Naive thymus-derived CD4-positive, alpha-beta T cell (primary cell): ENCODE measurements around the gene SUB1. TPM values are rescaled to one million over a fixed set of nuclear protein-coding genes. Genes with fewer than 3 reads are reported as not detected.

ENCODE experiments used
- ATAC-seq: fragments of 150-1000 bp; cut with Tn5 transposase; 2 replicates; pipeline ENCODE4 v1.10.0; 2021; ENCODE audit warnings: mild to moderate bottlenecking, moderate library complexity
- CTCF ChIA-PET: fragments of 350-600 bp; sonication (Branson Sonifier 250); formaldehyde crosslinking; loops from one replicate; lab custom pipeline; 2021; ENCODE audit warnings: antibody characterized with exemption; lab: Charles Lee
- POLR2A ChIA-PET: fragments of 350-600 bp; sonication (Branson Sonifier 250); formaldehyde crosslinking; loops from one replicate; lab custom pipeline; 2021; ENCODE audit warnings: antibody characterized with exemption, inconsistent platforms; lab: Charles Lee
- DNase-seq, 9 donors: peaks; one replicate each; pipeline versions ENCODE4 v3.0.0 to v3.0.0-alpha.2; 2020 to 2022; ENCODE audit warnings: mixed read lengths in 1 of 9
- H3K27ac ChIP-seq: one replicate; pipeline ENCODE4 v1.7.0; 2013; ENCODE audit warnings: mild to moderate bottlenecking, low read depth, low read length, moderate library complexity
- H3K27me3 ChIP-seq, 2 donors: one replicate each; pipeline ENCODE4 v1.7.0; 2013; ENCODE audit warnings: low read length in 2 of 2, mild to moderate bottlenecking in 2 of 2, moderate library complexity in 2 of 2; ENCODE audit not compliant: control insufficient read depth in 2 of 2, insufficient read depth in 2 of 2
- H3K36me3 ChIP-seq, 3 experiments: 1 replicate in 2 of 3; 2 replicates in 1 of 3; pipeline ENCODE4 v1.7.0; 2013; ENCODE audit warnings: low read length in 3 of 3, mild to moderate bottlenecking in 3 of 3, moderate library complexity in 1 of 3; ENCODE audit not compliant: insufficient read depth in 3 of 3, control insufficient read depth in 2 of 3
- H3K4me1 ChIP-seq, 2 donors: one replicate each; pipeline ENCODE4 v1.7.0; 2013; ENCODE audit warnings: low read length in 2 of 2, mild to moderate bottlenecking in 2 of 2, moderate library complexity in 1 of 2; ENCODE audit not compliant: control insufficient read depth in 2 of 2, insufficient read depth in 2 of 2
- H3K4me3 ChIP-seq: 2 replicates; pipeline ENCODE4 v1.7.0; 2013; ENCODE audit warnings: mild to moderate bottlenecking, low read length
- H3K9me3 ChIP-seq, 3 experiments: 1 replicate in 2 of 3; 2 replicates in 1 of 3; pipeline ENCODE4 v1.7.0; 2013; ENCODE audit warnings: low read length in 3 of 3; ENCODE audit not compliant: control insufficient read depth in 2 of 3
- H3K27ac Mint-ChIP-seq, 9 donors: one replicate each; pipeline ENCODE4 v1.8.0; 2020 to 2022; ENCODE audit warnings: mixed read lengths in 9 of 9, mild to moderate bottlenecking in 8 of 9, moderate library complexity in 5 of 9, inconsistent platforms in 2 of 9
- H3K27me3 Mint-ChIP-seq, 5 donors: one replicate each; pipeline ENCODE4 v1.8.0; 2021 to 2022; ENCODE audit warnings: mixed read lengths in 5 of 5, mild to moderate bottlenecking in 1 of 5
- H3K36me3 Mint-ChIP-seq, 5 donors: one replicate each; pipeline ENCODE4 v1.8.0; 2020 to 2022; ENCODE audit warnings: mixed read lengths in 5 of 5, mild to moderate bottlenecking in 3 of 5, inconsistent platforms in 1 of 5
- H3K4me1 Mint-ChIP-seq, 7 donors: one replicate each; pipeline ENCODE4 v1.8.0; 2020 to 2022; ENCODE audit warnings: mixed read lengths in 7 of 7, mild to moderate bottlenecking in 3 of 7, inconsistent platforms in 1 of 7
- H3K4me3 Mint-ChIP-seq, 10 donors: one replicate each; pipeline ENCODE4 v1.8.0; 2020 to 2022; ENCODE audit warnings: mild to moderate bottlenecking in 10 of 10, mixed read lengths in 10 of 10, moderate library complexity in 6 of 10, inconsistent platforms in 2 of 10
- H3K9me3 Mint-ChIP-seq, 11 donors: one replicate each; pipeline ENCODE4 v1.8.0; 2020 to 2022; ENCODE audit warnings: mixed read lengths in 11 of 11, mild to moderate bottlenecking in 4 of 11, inconsistent platforms in 1 of 11, moderate library complexity in 1 of 11
- intact Hi-C, 2 donors: fragments of 100-400 bp; cut with micrococcal nuclease; formaldehyde crosslinking; loops; one replicate each; pipeline ENCODE4 v1.15.1; 2023
- polyA plus RNA-seq, 2 donors: library from polyadenylated mRNA; unstranded; fragments of 300-500 nt; fragmentation: Illumina TruSeq; gene quantifications; one replicate each; pipeline ENCODE4 v1.2.3, GENCODE V29; 2021
- total RNA-seq, 6 experiments: library from RNA in 5 of 6; stranded (reverse) in 5 of 6; gene quantifications; 1 replicate in 5 of 6; 2 replicates in 1 of 6; pipeline ENCODE4 v1.2.3 and lab custom pipeline; 2021 to 2026

The SUB1 gene
- total and polyA plus RNA-seq, 7 experiments from 2014 or later, result 187 to 571 (median 304) TPM

DNA sequence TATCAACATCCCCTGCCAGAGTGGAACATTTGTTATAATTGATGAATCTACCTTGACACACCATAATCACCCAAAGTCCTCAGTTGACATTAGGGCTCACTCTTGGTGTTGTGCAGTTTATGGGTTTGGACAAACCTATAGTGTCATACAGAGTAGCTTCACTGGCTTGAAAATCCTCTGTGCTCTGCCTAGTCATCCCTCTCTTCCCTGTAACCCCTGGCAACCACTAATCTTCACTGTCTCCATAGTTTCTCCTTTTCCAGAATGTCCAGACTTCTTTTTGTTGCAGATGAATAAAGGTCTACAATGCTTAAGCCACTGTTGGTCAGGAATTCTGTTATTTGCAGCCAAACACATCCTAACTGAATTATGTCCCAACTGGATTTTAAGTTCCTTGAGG lies 22.5 kb upstream of the SUB1 start:
- Mint-ChIP-seq H3K4me3 (no peak overlapping the region), H3K4me1 (peaks cover 0 to 25% (median 5%) of the 10 kb centered on the region in 7 donors), H3K27ac (no peak overlapping the region), H3K36me3 (peaks cover 0 to 41% (median 23%) of the 10 kb centered on the region in 5 donors), H3K9me3 (peaks cover 0 to 7% (median 0%) of the 10 kb centered on the region in 11 donors), H3K27me3 (no peaks in the 10 kb centered on the region)
- H3K4me3 ChIP-seq, result no peak overlapping the region
- ATAC-seq (no peak), DNase-seq (no peak)
- no peaks in the 10 kb centered on the region for H3K27me3 ChIP-seq
- POLR2A ChIA-PET, result no interaction called here
- intact Hi-C loops, result no loop called here
- H3K4me1 ChIP-seq, result peaks cover 0 to 4% of the 10 kb centered on the region in 2 donors
- no peaks in the 10 kb centered on the region for H3K36me3 ChIP-seq
- no peak overlapping the region for H3K27ac ChIP-seq
- no peaks in the 10 kb centered on the region for H3K9me3 ChIP-seq
- CTCF ChIA-PET, result no interaction called here

DNA sequence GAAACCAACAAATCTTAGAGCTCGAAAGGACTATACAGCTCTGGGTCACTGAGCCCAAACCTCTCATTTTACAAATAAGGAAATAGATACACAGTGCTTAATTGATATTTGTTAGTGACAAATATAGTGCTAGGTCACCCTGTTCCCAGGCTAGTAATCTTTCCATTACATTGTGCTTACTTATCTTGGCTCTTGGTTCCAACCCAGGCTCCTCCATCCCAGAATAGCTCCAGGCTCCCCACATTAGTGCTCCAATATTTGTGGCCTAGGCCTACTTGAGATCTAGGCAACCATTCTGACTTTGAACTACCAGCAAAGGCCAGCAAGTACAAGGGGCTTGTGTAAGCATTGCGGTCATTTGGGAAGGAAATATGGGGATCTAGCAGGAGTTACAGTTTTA lies 21.7 kb upstream of the SUB1 start:
- no peak overlapping the region for H3K27ac ChIP-seq
- ATAC-seq, result no peak

GRCh38 chr5:32565145-32565544 lies 20.2 kb upstream of the SUB1 start:
- ATAC-seq, result no peak
- H3K4me3 Mint-ChIP-seq, result no peak overlapping the region
- Histone ChIP-seq H3K27ac (no peak overlapping the region), H3K4me1 (peaks cover 0 to 4% of the 10 kb centered on the region in 2 donors), H3K36me3 (no peaks in the 10 kb centered on the region), H3K9me3 (no peaks in the 10 kb centered on the region), H3K27me3 (no peaks in the 10 kb centered on the region), H3K4me3 (no peak overlapping the region)
- POLR2A ChIA-PET, result interaction anchor here (0.7 kb wide), 1 partner anchor 9 kb away, joined by 3 read pairs; no protein-coding TSS in a partner anchor
- H3K27ac Mint-ChIP-seq, result no peak overlapping the region
- DNase-seq, result no peak
- H3K9me3 Mint-ChIP-seq, result peaks cover 0 to 7% (median 0%) of the 10 kb centered on the region in 11 donors
- intact Hi-C loops, result no loop called here
- peaks cover 0 to 44% (median 21%) of the 10 kb centered on the region in 5 donors for H3K36me3 Mint-ChIP-seq
- peaks cover 0 to 24% (median 5%) of the 10 kb centered on the region in 7 donors for H3K4me1 Mint-ChIP-seq
- H3K27me3 Mint-ChIP-seq, result no peaks in the 10 kb centered on the region
- CTCF ChIA-PET, result no interaction called here

More for the DNA sequence above, 21.7 kb upstream of the SUB1 start:
- no peak overlapping the region for H3K4me3 ChIP-seq
- H3K9me3 ChIP-seq, result no peaks in the 10 kb centered on the region
- H3K4me1 ChIP-seq, result peaks cover 0 to 4% of the 10 kb centered on the region in 2 donors
- H3K36me3 Mint-ChIP-seq, result peaks cover 0 to 42% (median 23%) of the 10 kb centered on the region in 5 donors
- H3K4me1 Mint-ChIP-seq, result peaks cover 0 to 25% (median 5%) of the 10 kb centered on the region in 7 donors
- H3K4me3 Mint-ChIP-seq, result no peak overlapping the region
- H3K9me3 Mint-ChIP-seq, result peaks cover 0 to 7% (median 0%) of the 10 kb centered on the region in 11 donors
- ChIA-PET POLR2A (no interaction called here), CTCF (no interaction called here)
- H3K27me3 ChIP-seq, result no peaks in the 10 kb centered on the region
- no peak overlapping the region for H3K27ac Mint-ChIP-seq
- intact Hi-C loops, result no loop called here
- H3K36me3 ChIP-seq, result no peaks in the 10 kb centered on the region
- no peak for DNase-seq
- H3K27me3 Mint-ChIP-seq, result no peaks in the 10 kb centered on the region

DNA sequence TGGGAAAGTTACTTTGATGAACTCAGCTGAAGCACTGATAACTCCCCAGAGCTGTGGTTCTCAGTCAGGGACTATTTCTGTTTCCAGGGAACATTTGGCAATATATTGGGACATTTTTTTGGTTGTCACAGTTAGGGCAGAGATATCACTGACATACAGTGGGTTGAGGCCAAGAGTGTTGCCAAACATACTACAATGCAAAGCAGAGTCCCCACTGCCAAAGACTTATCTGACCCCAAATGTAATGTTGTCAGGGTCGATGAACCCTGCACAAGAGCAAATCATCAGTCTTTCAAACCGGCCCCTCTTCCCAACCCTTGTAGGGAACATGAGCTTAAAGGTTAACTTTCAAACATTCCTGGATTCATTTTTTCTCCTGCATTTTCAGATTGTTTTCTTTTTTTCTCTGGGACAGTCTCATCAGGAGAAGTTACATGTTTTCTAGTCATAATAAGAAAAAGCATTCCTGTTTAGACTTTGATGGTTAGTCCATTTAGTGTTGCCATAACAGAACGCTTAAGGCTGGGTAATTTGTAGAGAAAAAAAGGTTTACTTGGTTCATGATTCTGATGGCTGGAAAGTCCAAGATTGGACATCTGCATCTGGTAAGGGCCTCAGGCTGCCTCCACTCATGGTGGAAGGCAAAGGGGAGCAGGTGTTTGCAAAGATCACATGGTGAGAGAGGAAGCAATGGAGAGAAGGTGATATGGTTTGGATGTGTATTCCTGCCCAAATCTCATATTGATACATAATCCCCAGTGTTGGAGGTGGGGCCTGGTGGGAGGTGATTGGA lies 18.8 kb upstream of the SUB1 start:
- CTCF ChIA-PET, result interaction anchor here (1.0 kb wide), 1 partner anchor 77 kb away, joined by 3 read pairs; no protein-coding TSS in a partner anchor
- POLR2A ChIA-PET, result no interaction called here
- intact Hi-C loops, result no loop called here

GRCh38 chr5:32571128-32571527 lies 14.2 kb upstream of the SUB1 start:
- Histone ChIP-seq H3K27ac (no peak overlapping the region), H3K27me3 (no peaks in the 10 kb centered on the region), H3K36me3 (no peaks in the 10 kb centered on the region), H3K9me3 (no peaks in the 10 kb centered on the region), H3K4me3 (no peak overlapping the region), H3K4me1 (no peaks in the 10 kb centered on the region)
- ChIA-PET CTCF (interaction anchor here (0.6 kb wide), 1 partner anchor 338 kb away, joined by 3 read pairs; no protein-coding TSS in a partner anchor), POLR2A (no interaction called here)
- intact Hi-C loops, result no loop called here
- no peak overlapping the region for H3K27ac Mint-ChIP-seq
- DNase-seq (no peak), ATAC-seq (no peak)
- peaks cover 0 to 12% (median 3%) of the 10 kb centered on the region in 7 donors for H3K4me1 Mint-ChIP-seq
- peaks cover 0 to 27% (median 7%) of the 10 kb centered on the region in 5 donors for H3K36me3 Mint-ChIP-seq
- H3K9me3 Mint-ChIP-seq, result peaks cover 0 to 5% (median 0%) of the 10 kb centered on the region in 11 donors
- H3K27me3 Mint-ChIP-seq, result no peaks in the 10 kb centered on the region
- no peak overlapping the region for H3K4me3 Mint-ChIP-seq

More for the DNA sequence above, 18.8 kb upstream of the SUB1 start:
- Mint-ChIP-seq H3K36me3 (peaks cover 0 to 44% (median 16%) of the 10 kb centered on the region in 5 donors), H3K4me1 (peaks cover 0 to 23% (median 5%) of the 10 kb centered on the region in 7 donors), H3K27ac (peak overlapping the region in 1 of 9 donors; percentile 18), H3K27me3 (no peaks in the 10 kb centered on the region), H3K9me3 (peaks cover 0 to 7% (median 0%) of the 10 kb centered on the region in 11 donors), H3K4me3 (no peak overlapping the region)
- Histone ChIP-seq H3K27ac (no peak overlapping the region), H3K4me3 (no peak overlapping the region), H3K27me3 (no peaks in the 10 kb centered on the region), H3K9me3 (no peaks in the 10 kb centered on the region), H3K36me3 (no peaks in the 10 kb centered on the region), H3K4me1 (peaks cover 0 to 4% of the 10 kb centered on the region in 2 donors)
- DNase-seq (no peak), ATAC-seq (no peak)

DNA sequence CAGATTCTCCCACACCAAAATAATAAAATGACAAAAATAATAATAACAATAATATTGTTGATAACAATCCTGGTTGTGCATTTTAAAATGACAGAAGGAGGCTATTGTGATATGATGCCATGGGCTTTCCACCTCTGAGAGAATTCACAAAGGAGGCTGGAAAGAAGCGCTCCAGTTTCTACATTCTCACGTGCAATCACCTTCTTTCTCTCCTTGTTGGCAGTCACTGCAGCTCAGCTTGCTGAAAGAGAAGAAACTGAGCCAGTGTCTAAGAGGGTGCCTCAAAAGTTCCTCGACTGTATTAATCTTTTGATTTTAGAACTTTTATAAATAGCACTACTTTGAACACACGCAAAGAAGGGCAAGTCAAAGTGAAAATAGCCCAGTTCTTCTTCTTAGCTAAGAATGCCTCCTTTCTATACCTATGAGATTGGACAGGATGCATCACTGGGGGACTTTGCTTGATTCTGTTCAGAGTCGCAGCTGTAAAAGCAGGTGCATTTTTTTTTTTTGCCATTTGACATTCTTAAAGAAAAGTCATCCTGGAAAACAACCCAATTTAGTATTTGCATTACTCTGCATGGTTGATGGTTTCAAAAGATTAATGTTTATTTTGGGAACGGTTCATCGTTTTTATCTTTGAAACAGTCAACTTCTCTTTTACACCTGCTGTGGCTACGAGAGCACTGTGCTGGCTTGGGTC lies 12.4 kb upstream of the SUB1 start:
- H3K27me3 ChIP-seq, result no peaks in the 10 kb centered on the region
- no peak overlapping the region for H3K27ac ChIP-seq
- ChIA-PET POLR2A (no interaction called here), CTCF (interaction anchor here (0.6 kb wide), 1 partner anchor 10 kb away, joined by 3 read pairs; no protein-coding TSS in a partner anchor)
- H3K27ac Mint-ChIP-seq, result no peak overlapping the region
- ATAC-seq (no peak), DNase-seq (no peak)
- intact Hi-C loops, result no loop called here
- no peaks in the 10 kb centered on the region for H3K36me3 ChIP-seq
- no peaks in the 10 kb centered on the region for H3K9me3 Mint-ChIP-seq
- H3K36me3 Mint-ChIP-seq, result peaks cover 0 to 18% (median 3%) of the 10 kb centered on the region in 5 donors
- no peaks in the 10 kb centered on the region for H3K9me3 ChIP-seq
- no peaks in the 10 kb centered on the region for H3K4me1 ChIP-seq
- H3K4me3 Mint-ChIP-seq, result no peak overlapping the region
- H3K4me3 ChIP-seq, result no peak overlapping the region
- H3K27me3 Mint-ChIP-seq, result no peaks in the 10 kb centered on the region
- H3K4me1 Mint-ChIP-seq, result peaks cover 0 to 20% (median 2%) of the 10 kb centered on the region in 7 donors
